Measurements from ENCODE around the gene CORO1C.
"Not testable (repeated sequence)": the region's sequence is repeated elsewhere in the genome, so short reads cannot be mapped to it uniquely, and the experiment has no call there.

Gene CORO1C

GRCh38 chr12:108752387-108752786 lies 21.1 kb upstream of the CORO1C start:
- DNase-seq = no peak

DNA sequence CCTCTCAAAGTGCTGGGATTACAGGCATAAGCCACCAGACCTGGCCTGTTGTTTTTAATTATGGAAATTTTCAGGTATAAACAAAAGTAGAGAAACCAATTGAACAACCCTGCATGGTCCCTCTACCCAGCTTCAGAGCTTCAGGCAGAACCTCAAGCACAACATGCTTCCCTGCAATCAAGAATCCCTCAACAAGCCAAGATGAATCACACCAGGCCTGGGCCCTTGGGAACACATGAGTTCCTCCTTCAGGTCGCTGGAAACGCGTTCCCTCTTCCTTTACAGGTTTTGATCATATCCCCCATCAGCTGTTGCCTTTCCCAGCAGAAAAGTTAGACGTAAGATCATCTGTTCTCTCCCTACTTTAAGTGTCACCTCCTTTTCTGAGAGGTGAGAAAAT lies 20.5 kb upstream of the CORO1C start:
- no peak for DNase-seq

- not testable (repeated sequence) for DNase-seq
These were observed 19.7 kb upstream of the CORO1C start for GRCh38 chr12:108751003-108751402.

GRCh38 chr12:108750526-108750925 lies 19.2 kb upstream of the CORO1C start:
- DNase-seq = no peak

DNA sequence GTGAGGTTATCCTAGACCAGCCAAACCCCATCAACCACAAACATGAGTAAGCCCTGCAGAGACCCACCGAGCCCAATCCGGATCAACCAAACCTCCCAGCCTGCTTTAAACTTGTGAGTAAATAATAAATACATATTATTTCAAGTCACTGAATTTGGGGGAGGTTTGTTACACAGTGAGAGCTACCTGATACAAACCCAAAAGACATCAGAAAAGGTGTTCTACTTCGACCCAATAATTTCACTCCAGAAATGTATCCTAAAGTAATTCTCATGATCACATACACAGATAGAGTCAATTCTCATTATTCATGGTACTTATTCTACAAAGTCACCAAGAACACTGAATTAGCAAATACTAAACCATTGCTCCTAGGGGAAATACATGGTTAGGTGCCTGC lies 16.2 kb upstream of the CORO1C start:
- no peak for DNase-seq

GRCh38 chr12:108745641-108746040 lies 14.3 kb upstream of the CORO1C start:
- no peak for DNase-seq

GRCh38 chr12:108744021-108744897 lies 12.9 kb upstream of the CORO1C start:
- DNase-seq = no peak

- no peak for DNase-seq
These were observed 6.9 kb upstream of the CORO1C start for GRCh38 chr12:108738170-108738569.

DNA sequence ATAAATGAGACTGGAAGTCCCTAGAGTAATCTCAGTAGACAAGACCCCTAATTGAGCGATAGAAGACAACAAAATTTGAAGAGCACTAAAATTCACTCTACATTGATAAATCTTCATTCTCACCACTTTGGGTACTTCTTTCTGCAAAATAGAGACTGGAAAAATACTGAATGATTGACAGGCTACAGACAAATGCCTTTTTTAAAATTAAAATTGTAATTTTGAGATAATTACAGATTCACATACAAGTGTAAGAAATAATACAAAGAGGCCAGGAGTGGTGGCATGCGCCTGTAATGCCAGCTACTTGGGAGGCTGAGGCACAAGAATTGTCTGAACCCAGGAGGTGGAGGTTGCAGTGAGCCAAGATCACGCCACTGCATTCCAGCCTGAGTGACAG lies 4.5 kb upstream of the CORO1C start:
- no peak for DNase-seq

- DNase-seq = no peak
These were observed 3.0 kb upstream of the CORO1C start for GRCh38 chr12:108734200-108734906.

DNA sequence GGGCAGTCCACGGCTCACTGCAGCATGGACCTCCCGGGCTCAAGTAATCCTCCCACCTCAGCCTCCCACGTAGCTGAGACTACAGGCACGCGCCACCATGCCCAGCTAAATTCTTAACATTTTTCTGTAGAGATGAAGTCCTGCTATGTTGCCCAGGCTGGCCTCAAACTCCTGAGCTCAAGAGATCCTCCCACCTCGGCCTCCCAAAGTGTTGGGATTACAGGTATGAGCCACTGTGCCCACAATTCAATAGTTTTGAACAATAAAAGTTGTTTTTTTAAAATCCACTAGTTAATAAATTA lies 1.9 kb upstream of the CORO1C start:
- DNase-seq = not testable (repeated sequence)

GRCh38 chr12:108732489-108733229 lies 1.3 kb upstream of the CORO1C start:
- no peak for DNase-seq

GRCh38 chr12:108731866-108732461 lies 646 bp upstream of the CORO1C start:
- peak; percentile 96 for DNase-seq

GRCh38 chr12:108730365-108731104 lies 783 bp downstream of the CORO1C start:
- peak; percentile 10 for DNase-seq

- DNase-seq = no peak
These were observed 1.5 kb downstream of the CORO1C start for GRCh38 chr12:108729612-108730364.

DNA sequence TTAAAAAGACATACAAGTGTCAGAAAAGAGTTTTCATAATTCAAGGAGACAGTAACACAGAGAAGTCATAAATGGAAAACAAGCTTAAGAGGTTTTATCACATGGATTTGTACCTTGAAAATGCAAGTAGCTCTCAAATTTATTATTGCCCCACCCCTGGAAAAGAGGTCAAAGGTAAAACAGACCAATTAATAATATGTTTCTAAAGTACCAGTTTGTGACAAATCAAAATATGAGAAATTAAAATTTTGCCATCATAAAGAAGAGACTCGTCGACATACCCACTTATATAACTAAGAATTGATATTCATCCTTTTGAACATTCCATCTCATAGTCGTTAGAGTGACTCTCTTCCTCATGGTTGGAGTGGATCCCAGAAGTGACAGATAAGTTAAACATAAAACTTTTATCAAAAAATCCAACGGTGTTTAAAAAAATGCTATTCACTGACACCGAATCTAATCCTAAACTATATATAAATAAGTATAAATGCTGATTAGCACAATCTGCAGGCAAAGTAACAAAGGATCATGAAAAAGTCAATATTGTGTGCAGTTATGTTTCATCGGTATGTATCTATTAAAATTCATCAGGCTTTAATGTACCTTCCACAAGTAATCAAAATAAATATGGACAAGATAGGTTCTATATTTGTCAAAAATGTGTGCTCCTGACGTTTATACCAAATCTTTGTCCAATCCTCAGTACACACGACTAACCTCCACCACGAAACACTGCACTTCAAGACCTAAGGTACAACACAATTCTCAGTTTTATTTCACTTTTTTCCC lies 2.3 kb downstream of the CORO1C start:
- DNase-seq = no peak

DNA sequence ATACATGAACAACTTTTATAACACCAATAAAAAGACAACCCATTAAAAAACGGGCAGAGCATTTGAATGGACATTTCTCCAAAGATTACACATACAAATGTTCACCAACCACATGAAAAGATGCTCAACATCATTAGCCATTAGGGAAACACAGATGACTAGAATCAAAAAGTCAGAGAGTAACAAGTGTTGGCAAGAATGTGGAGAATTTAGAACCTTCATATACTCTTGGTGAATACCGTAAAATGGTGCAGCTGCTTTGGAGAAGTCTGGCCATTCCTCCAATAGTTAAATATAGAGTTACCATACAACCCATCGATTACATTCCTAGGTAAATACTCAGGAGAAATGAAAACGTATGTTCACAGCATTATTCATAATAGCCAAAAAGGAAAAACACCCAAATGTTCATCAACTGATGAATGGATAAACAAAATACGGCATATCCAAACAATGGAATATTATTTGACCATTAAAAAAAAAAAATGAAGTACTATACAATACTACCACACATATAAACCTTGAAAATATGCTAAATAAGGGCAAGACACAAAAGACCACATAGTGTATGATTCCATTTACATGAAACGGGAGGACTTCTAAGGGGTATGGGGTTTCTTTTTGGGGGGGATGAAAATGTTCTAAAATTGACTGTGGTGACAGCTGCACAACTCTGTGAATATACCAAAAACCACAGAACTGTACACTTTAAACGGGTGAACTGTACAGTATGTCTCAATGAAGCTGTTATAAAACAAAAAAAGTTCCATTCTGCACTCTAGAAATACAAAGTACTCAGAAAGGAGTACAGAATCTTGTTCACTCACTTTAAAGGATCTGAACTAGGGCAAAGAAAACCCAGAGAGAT lies 3.2 kb downstream of the CORO1C start:
- no peak for DNase-seq

- no peak for DNase-seq
These were observed 4.2 kb downstream of the CORO1C start for GRCh38 chr12:108727161-108727560.

DNA sequence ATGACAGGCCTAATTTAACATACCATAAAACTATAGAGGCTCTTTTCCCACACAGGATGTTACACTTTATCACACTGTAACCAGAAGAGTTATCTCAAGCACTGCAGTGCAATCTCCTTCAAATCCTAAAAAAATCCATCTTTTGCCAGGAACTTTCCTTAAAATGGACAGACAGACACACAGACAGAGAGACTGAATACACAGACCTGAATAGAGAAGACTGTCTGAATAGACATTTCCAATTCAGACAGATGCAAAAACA lies 6.5 kb downstream of the CORO1C start:
- DNase-seq = no peak
